DMS79 treated with DMSO at 0.1 percent for 48 hours (cell line): ENCODE measurements around the gene CACNG5.

Source experiments
- DNase-seq: peaks from one replicate; lab custom pipeline; 2025; lab: John Stamatoyannopoulos, UW

CACNG5 gene, protein sequence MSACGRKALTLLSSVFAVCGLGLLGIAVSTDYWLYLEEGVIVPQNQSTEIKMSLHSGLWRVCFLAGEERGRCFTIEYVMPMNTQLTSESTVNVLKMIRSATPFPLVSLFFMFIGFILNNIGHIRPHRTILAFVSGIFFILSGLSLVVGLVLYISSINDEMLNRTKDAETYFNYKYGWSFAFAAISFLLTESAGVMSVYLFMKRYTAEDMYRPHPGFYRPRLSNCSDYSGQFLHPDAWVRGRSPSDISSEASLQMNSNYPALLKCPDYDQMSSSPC

GRCh38 chr17:66834919-66835454 lies at the start of gene CACNG5:
Gene CACNG5 (plus strand): TSS chr17:66835117. CDS start chr17:66877333, 42,216 bp downstream.
- peak; percentile 3 for DNase-seq

GRCh38 chr17:66786107-66786506 lies 48.8 kb upstream of the CACNG5 start:
- DNase-seq, result no peak

- DNase-seq, result no peak
Observed at GRCh38 chr17:66787914-66788313, 47.0 kb upstream of the CACNG5 start.

DNA sequence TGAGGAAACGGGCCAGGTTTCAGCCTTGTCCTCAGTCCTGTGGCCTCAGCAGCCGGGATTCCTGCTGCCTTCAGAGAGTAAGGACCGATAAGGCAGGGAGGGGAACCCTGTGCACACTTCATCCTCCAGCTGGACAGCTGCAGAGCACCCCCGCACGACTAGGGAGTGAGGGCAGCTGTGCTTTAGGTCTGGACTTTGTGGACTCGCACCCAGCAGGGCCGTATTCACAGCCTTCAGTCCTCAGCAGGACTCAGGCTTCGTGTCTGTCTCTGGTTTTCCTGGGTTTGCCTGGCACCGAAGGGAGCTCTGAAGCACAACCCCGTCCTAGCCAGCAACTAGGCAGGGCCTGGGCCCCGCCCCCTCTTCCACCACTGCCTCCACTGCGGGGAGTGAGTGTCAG lies 45.8 kb upstream of the CACNG5 start:
- no peak for DNase-seq

GRCh38 chr17:66789961-66790437 lies 44.9 kb upstream of the CACNG5 start:
- DNase-seq, result no peak

DNA sequence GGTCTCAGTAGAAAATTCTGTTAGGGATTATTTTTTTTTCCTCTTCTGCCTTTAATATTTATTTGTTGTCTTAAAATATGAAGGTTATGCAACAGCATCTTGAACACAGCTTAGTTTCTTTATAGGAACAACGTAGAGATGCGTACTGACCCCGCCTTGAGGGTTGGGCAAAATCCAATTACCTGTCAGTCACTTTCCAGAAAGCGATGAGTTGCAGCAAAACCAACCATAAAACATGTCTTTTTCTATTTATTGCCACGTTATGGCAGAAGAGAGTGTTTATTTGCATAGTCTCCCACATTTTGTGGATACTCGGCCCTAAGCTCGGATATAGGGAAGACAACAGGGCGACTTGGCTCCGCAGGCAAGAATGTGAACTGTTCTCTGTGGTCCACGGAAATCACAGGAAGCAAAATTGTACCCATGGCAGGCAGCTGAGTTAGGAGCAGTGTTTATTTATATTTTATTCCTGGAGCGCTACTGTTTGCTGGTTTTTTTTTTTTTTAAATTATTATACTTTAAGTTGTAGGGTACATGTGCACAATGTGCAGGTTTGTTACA lies 44.3 kb upstream of the CACNG5 start:
- no peak for DNase-seq

DNA sequence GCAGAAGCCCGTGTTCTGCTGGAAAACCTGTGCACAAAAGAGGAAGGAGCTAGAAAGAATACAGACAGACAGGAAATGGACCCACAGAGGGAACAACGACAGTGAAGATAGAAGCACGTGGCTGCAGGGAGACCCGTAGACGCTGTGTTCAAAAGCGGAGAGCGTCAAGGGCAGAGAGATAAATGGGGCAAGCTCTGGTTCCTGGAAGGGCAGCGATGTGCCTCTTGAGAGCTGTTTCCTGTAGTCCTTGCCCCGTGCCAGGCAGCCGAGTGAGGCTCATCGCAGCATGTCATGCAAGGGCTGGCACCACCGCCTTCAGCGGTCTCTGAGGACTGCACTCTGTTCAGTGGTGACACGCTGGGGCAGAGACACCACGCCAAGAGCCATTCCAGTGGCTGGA lies 43.6 kb upstream of the CACNG5 start:
- DNase-seq, result peak; percentile 52

DNA sequence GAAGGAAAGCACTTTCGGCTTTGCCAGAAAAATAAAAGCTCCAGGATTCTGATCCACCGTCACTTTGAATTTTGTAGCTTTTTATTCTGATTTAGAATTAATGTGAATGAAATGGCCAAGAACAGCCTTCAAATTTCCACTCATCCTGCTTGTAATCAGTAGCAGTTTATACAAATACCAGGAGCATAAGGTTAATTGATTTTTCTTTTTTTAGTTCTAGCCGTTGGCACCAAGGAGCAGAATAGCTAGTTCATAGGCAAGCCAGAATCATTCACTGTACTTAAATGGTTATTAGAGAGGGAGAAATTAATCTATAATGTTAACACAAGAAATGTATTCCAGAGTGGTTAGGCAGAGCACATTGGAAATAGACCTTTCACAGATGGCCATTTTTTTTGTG lies 41.1 kb upstream of the CACNG5 start:
- DNase-seq, result no peak

DNA sequence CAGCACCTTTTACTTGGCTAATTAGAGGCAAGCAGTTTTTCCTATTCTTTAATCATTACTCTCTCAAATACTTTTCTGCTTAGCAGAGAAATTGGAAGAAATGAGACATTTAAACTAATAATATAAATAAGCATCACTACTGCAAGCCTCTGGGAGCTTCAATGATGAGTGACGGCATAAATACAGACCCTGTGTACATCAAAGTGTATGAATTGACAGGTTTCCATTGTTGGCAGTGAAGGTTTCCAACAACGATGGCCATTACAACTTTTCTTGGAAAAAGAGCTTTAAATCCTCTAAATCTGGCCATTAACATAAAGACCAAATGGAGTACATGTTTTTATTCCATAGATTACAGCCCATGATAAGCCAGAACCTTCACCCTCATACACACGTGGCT lies 39.4 kb upstream of the CACNG5 start:
- DNase-seq, result no peak

- no peak for DNase-seq
Observed at GRCh38 chr17:66799849-66800537, 34.9 kb upstream of the CACNG5 start.

- no peak for DNase-seq
Observed at GRCh38 chr17:66803474-66803951, 31.4 kb upstream of the CACNG5 start.

DNA sequence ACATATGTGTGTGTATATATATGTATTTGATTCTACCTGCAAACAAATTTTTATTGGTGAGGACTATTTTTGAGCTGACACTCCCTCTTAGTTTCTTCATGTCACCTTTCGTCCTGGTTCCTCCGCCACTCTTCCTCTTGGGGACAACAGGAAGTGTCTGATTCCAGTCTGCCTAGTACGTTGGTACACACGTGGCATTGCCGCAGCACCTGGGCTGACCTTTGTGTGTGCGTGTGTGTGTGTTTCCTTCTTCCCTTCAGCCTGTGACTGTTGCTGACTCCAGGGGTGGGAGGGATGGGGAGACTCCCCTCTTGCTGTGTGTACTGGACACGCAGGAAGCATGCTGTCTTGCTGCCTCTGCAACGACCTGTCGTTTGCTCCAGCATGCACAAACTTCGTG lies 29.4 kb upstream of the CACNG5 start:
- no peak for DNase-seq

DNA sequence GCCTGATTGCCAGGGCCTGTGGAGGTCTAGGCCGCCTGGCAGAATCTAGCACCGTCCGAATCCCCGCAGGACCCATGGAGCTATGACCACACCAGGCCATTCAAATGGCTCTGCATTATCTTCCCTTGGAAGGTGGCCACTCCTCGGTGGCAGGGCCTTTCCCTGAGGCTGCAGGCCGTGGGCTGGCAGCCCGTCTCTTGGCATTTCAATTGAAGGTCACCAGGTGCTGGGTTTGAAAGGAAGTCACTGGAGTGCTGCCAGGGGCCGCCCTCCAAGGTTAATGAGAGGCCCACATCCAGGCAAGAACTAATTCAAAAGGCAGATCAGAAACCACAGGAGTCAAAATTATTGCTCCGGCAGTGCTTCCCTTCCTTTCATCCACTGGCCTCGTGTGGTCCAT lies 27.7 kb upstream of the CACNG5 start:
- peak; percentile 50 for DNase-seq

DNA sequence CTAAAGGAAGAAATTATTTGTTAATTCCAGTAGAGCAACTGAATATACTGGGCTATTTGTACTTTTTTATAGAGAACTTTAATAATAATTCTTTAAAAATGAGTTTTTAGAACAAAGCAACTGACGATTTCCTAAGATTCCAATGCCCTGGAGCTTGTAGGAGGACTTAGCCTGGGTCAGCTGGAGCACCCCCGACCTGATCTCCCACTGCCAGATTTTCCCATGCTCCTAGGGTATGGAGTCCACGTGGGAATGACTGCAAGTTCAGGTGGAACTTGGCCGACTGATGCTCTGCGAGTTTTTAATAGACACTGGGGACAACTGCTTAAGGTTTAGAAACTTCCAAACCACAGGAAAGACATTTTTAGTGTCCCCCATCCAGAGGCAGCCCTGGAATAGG lies 25.5 kb upstream of the CACNG5 start:
- no peak for DNase-seq

DNA sequence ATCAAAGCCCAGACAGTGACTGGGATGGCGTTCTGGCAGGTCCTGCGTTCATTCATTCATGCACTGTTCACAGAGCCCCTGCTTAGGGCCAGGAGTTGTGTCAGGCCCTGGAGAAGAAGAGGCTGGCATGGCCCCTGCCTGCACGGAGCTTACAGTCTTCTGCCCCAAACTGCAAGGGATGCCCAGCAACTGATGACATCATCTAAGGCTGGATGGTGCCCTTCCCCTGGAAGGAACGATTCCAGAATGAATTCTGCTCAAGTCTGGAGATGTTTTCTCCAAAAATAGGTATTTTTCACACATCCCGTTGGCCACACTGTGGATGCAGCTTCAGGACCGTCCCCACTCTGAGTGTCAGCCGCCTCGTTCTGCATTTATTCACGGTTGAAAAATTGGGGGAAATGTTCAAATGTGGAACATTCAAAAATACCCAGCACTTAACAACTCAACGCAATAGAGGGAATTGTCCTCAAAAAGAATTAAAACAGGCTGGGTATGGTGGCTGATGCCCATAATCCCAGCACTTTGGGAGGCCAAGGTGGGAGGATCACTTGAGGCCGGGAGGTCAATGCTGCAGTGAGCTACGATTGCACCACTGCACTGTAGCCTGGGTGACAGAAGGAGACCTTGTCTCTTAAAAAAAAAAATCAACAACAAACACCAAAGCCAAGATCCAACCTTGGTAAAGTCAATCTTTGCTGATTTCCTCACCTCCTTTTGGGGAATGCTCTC lies 23.8 kb upstream of the CACNG5 start:
- no peak for DNase-seq

DNA sequence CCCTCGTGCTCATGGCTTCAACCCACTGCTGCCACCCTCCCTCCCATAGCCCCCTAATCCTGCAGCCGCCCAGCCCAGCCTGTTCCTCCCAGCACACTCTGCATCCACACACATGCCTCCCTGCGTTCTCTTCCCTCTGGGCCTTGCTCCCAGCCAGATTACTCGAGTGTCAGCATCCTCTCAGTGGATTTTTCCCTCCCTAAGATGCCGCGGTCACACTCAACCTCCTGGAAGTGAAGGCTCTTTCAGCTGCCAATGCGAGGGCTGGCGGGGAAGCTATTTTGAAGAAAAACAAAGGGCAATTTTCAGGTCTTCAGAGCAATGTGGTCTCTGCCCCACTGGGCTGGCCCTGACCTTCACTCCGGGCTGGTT lies 23.2 kb upstream of the CACNG5 start:
- DNase-seq, result no peak

- no peak for DNase-seq
Observed at GRCh38 chr17:66812571-66812970, 22.3 kb upstream of the CACNG5 start.

- DNase-seq, result no peak
Observed at GRCh38 chr17:66813296-66813695, 21.6 kb upstream of the CACNG5 start.

GRCh38 chr17:66814026-66814425 lies 20.9 kb upstream of the CACNG5 start:
- no peak for DNase-seq

DNA sequence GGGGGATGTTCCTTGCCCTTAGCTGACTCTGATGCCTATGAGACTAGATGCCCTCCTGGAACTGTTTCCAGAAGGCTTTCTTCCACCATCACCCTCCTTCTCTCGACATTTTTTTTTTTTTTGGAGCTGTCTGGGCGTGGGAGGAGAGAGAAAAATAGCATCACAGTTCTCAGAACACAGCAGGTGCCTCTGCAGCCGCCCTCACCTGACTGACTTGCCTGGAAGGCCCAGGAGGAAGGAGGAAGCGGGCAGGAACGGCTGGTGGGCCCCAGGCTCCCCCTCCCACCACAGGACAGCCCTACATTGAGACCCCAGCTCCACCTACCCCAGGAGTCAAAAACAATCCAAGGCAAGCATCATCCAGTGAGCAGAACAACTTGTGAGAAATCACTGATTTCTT lies 20.3 kb upstream of the CACNG5 start:
- DNase-seq, result no peak

DNA sequence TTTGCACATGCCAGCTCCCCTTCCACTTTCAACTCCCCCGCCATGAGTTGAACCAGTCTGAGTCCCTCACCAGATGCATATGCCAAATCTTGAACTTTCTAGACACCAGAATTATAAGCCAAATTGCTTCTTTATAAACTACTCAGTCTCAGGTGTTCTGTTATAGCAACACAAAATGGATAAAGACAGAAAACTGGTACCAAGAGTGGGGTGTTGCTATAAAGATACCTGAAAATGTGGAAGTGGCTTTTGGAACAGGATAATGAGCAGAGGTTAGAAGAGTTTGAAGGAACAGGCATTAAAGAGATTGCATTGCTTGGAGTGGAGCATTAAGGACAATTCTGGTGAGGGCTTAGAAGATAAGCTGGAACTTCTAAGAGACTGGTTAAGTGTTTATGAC lies 17.2 kb upstream of the CACNG5 start:
- no peak for DNase-seq

DNA sequence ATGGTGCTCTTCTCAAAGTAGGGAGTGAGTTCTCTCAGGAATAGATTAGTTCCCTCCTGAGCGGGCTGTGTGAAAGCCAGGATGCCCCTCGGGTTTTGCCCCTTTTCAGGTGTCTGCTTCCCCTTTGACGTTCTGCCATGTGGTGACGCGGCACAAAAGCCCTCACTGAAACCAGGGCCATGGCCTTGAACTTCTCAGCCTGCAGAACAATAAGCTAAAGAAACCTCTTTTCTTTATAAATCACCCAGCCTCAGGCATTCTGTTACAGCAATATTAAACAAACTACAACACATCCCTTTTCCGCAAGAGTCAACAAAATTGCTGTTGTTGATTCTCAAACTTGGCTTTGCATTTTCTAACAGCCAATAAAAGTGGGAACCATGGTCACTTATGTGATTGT lies 15.5 kb upstream of the CACNG5 start:
- no peak for DNase-seq
